PFSK-1 (cell line): Measurements from ENCODE around the gene GP2.

Source experiments
- FOXP2 ChIP-seq: optimal IDR thresholded peaks from 2 replicates; pipeline ENCODE3; 2011; ENCODE audit warnings: borderline replicate concordance, control low read depth, inconsistent platforms; ENCODE audit not compliant: insufficient read depth; ENCODE audit errors: extremely low read length, extremely low read depth
- POLR2AphosphoS5 ChIP-seq: IDR thresholded peaks from 2 replicates; pipeline ENCODE4 v1.6.1; 2012; ENCODE audit warnings: low read depth, mild to moderate bottlenecking, control low read depth, low read length, moderate library complexity
- SIN3A ChIP-seq: IDR thresholded peaks from 2 replicates; pipeline ENCODE4 v1.6.1; 2012; ENCODE audit warnings: mild to moderate bottlenecking, low read length, moderate library complexity, borderline replicate concordance; ENCODE audit not compliant: insufficient read depth
- TAF1 ChIP-seq: IDR thresholded peaks from 2 replicates; pipeline ENCODE4 v1.6.1; 2012; ENCODE audit warnings: low read length, control low read depth, borderline replicate concordance; ENCODE audit not compliant: insufficient read depth
- TF ChIP-seq, protein P1 (sequence below), 2 experiments: IDR thresholded peaks; 2 replicates each; pipeline versions ENCODE4 v1.6.1 to v1.8.0; 2011 to 2012; ENCODE audit warnings: low read depth in 2 of 2, low read length in 2 of 2, control low read depth in 1 of 2, inconsistent platforms in 1 of 2, mild to moderate bottlenecking in 1 of 2, moderate library complexity in 1 of 2; ENCODE audit not compliant: insufficient read depth in 1 of 2

The GP2 gene

DNA sequence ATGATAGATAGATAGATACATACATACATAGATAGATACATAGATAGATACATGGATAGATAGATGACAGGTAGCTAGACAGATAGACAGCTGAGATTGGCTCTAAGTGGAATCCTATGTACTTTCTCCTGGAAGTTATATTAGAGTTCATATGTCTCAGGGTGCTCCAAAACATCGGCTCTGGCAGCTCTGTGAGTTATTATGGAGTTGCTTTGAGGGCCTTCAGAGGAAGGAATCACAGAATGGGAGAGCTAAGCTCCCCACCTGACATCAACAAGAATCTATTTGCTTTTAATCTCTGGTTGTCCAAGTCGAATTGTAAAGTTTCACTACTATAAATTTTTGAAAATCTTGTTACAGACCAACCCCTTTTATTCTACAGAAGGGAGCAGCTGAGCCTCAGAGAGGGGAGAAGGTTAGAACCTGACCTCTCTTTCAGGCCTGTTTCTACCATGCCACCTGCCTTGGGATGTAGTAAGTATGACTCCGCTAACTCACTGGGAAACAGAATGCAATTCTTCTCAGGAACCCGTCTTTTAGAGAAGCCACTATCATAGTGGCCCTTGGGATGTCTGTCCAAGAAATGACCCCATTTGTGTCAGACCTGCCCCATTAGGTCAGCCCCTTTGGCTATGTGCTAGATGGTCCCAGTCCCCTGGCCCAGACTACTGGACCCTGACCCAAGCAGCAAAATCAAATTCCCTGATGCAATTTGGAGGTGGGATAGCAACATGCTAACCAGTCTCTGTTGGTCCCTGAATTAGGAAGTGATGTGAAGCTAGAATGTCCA lies 18.3 kb downstream of the GP2 start:
- TF ChIP-seq SIN3A = no peak
- TF ChIP-seq POLR2AphosphoS5 = no peak
- TF ChIP-seq FOXP2 = no peak
- TF ChIP-seq, protein P1, sequence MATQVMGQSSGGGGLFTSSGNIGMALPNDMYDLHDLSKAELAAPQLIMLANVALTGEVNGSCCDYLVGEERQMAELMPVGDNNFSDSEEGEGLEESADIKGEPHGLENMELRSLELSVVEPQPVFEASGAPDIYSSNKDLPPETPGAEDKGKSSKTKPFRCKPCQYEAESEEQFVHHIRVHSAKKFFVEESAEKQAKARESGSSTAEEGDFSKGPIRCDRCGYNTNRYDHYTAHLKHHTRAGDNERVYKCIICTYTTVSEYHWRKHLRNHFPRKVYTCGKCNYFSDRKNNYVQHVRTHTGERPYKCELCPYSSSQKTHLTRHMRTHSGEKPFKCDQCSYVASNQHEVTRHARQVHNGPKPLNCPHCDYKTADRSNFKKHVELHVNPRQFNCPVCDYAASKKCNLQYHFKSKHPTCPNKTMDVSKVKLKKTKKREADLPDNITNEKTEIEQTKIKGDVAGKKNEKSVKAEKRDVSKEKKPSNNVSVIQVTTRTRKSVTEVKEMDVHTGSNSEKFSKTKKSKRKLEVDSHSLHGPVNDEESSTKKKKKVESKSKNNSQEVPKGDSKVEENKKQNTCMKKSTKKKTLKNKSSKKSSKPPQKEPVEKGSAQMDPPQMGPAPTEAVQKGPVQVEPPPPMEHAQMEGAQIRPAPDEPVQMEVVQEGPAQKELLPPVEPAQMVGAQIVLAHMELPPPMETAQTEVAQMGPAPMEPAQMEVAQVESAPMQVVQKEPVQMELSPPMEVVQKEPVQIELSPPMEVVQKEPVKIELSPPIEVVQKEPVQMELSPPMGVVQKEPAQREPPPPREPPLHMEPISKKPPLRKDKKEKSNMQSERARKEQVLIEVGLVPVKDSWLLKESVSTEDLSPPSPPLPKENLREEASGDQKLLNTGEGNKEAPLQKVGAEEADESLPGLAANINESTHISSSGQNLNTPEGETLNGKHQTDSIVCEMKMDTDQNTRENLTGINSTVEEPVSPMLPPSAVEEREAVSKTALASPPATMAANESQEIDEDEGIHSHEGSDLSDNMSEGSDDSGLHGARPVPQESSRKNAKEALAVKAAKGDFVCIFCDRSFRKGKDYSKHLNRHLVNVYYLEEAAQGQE (IDR thresholded peaks at IDR 0.05; ENCODE audit: insufficient read depth in 1 of 2, low read depth in 2 of 2, low read length in 2 of 2) = no peak
- TF ChIP-seq TAF1 = no peak

DNA sequence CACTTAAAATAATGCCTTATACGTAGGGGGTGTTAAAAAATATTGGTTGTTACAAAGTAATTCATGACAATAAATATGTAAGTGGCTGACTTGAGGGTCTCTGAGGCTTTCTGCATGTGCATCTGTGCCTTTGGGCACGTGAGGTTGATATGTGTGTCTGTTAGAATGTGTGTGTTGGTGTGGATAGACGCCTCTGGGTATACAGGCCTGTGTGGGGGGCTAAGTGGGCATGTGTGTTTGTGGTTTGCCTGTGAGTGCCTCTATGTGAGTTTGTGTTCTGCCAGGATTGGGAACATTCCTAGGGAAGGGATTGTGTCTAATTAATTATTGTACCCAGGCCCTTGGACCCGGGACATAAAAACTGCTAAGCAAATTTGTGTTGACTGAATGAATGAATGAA lies 19.0 kb downstream of the GP2 start:
- TF ChIP-seq TAF1 (no peak), POLR2AphosphoS5 (no peak), SIN3A (no peak), FOXP2 (no peak)
- TF ChIP-seq, protein P1 (IDR thresholded peaks at IDR 0.05; ENCODE audit: insufficient read depth in 1 of 2, low read depth in 2 of 2, low read length in 2 of 2) = no peak

DNA sequence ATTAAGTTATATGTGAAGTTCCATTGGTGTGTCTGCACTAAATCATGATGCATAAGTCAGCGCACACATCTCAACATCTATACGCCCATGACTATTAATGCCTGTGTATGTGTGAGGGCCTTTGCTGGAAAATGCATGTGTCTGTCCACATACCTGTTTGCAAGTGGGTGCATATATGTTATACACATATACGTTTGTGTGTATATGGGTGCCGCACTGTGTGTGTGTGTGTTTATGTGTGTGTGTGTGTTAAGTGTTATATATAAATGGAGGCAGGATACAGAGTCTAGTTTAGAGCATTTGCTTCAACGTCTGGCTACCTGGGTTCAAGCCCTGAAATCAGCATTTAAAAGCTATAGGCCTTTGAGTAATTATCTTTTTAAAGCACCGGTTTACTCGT lies 19.5 kb downstream of the GP2 start:
- TF ChIP-seq, protein P1 (IDR thresholded peaks at IDR 0.05; ENCODE audit: insufficient read depth in 1 of 2, low read depth in 2 of 2, low read length in 2 of 2) = no peak
- TF ChIP-seq SIN3A (no peak), FOXP2 (no peak), TAF1 (no peak), POLR2AphosphoS5 (no peak)

DNA sequence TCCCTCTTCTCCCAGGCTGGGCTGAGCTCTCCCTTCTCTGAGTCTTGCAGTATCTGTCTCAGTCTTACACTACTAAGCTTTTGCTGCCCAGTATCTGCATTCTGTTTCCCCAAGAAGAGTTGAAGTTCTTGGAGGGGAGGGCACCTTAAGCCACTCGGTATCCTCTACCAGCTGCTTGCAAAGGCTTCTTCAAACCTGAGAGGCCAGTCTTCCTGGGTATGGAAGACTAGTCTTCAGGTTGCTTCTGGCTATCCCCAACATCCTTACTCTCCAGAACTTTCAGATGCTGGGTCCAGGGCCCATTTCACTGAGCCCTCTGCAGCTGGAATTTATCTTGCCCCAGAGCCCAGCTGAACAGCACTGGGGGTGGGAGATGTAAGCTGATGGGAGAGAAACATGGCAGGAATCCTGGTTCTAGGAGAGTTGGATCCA lies 20.1 kb downstream of the GP2 start:
- TF ChIP-seq, protein P1 (IDR thresholded peaks at IDR 0.05; ENCODE audit: insufficient read depth in 1 of 2, low read depth in 2 of 2, low read length in 2 of 2) = no peak
- TF ChIP-seq TAF1 = no peak
- no peak for TF ChIP-seq POLR2AphosphoS5
- TF ChIP-seq SIN3A = no peak
- TF ChIP-seq FOXP2 = no peak

DNA sequence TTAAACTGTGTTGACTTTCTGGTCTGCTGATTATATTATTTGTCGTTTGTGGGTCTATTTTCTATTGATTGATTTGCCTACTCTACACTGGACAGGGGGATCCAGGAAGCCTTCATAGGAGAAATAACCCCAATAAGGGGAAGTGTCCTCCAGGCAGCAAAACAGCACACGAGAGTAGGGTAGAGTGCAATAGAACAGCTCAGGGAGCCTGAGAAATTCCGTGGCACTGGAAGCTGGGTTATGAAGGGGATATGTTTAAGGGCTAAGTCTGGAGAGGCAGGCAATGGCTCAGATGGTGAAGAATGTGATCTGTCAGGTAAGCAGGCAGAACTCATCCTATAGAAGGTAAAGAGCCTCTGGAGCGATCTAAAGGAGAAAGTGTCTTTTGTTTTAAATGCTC lies 20.9 kb downstream of the GP2 start:
- TF ChIP-seq SIN3A = no peak
- no peak for TF ChIP-seq FOXP2
- TF ChIP-seq, protein P1 (IDR thresholded peaks at IDR 0.05; ENCODE audit: insufficient read depth in 1 of 2, low read depth in 2 of 2, low read length in 2 of 2) = no peak
- TF ChIP-seq POLR2AphosphoS5 = no peak
- TF ChIP-seq TAF1 = no peak
